ENCODE data around the gene ZNFX1. TPM values are rescaled to one million over a fixed set of nuclear protein-coding genes. Genes with fewer than 3 reads are reported as not detected.

ZNFX1 gene
- total RNA-seq, 1 donor: 56.6 TPM

GRCh38 chr20:49278818-49279676 is 1.2 kb upstream of the ZNFX1 start:
- peak overlapping the region; percentile 93 for H3K4me3 ChIP-seq (ENCODE audit: low read depth, low read length)
- no peak for DNase-seq (ENCODE audit: low read depth)
- no peak for TF ChIP-seq CTCF (IDR thresholded peaks at IDR 0.05; ENCODE audit: insufficient read depth, low read depth, low read length)

- TF ChIP-seq CTCF (IDR thresholded peaks at IDR 0.05; ENCODE audit: insufficient read depth, low read depth, low read length): no peak
- peak overlapping the region; percentile 87 for H3K4me3 ChIP-seq (ENCODE audit: low read depth, low read length)
- no peak for DNase-seq (ENCODE audit: low read depth)
Measured at GRCh38 chr20:49277786-49278035, 146 bp downstream of the ZNFX1 start.

- no peak for DNase-seq (ENCODE audit: low read depth)
- H3K4me3 ChIP-seq (ENCODE audit: low read depth, low read length): peak overlapping the region; percentile 87
Measured at GRCh38 chr20:49276961-49277785, 684 bp downstream of the ZNFX1 start.

GRCh38 chr20:49276161-49276960 is 1.5 kb downstream of the ZNFX1 start:
- peak; percentile 60 for DNase-seq (ENCODE audit: low read depth)
- TF ChIP-seq CTCF (IDR thresholded peaks at IDR 0.05; ENCODE audit: insufficient read depth, low read depth, low read length): no peak
- H3K4me3 ChIP-seq (ENCODE audit: low read depth, low read length): peak overlapping the region; percentile 87

More at GRCh38 chr20:49276961-49277785, 684 bp downstream of the ZNFX1 start:
- TF ChIP-seq CTCF (IDR thresholded peaks at IDR 0.05; ENCODE audit: insufficient read depth, low read depth, low read length): no peak

GRCh38 chr20:49275636-49276035 is 2.2 kb downstream of the ZNFX1 start:
- H3K4me3 ChIP-seq (ENCODE audit: low read depth, low read length): peak overlapping the region; percentile 87
- DNase-seq (ENCODE audit: low read depth): no peak
- TF ChIP-seq CTCF (IDR thresholded peaks at IDR 0.05; ENCODE audit: insufficient read depth, low read depth, low read length): no peak

- no peak for DNase-seq (ENCODE audit: low read depth)
- H3K4me3 ChIP-seq (ENCODE audit: low read depth, low read length): no peak overlapping the region
- no peak for TF ChIP-seq CTCF (IDR thresholded peaks at IDR 0.05; ENCODE audit: insufficient read depth, low read depth, low read length)
Measured at GRCh38 chr20:49275216-49275615, 2.6 kb downstream of the ZNFX1 start.

All from fibroblast of villous mesenchyme (primary cell).